Measurements from ENCODE around the gene PLEKHG4B.
"Not testable (repeated sequence)": the region's sequence is repeated elsewhere in the genome, so short reads cannot be mapped to it uniquely, and the experiment has no call there.

Gene PLEKHG4B

GRCh38 chr5:159448-160172, 67.6 kb downstream of the PLEKHG4B start:
- DNase-seq: no peak

- DNase-seq: no peak
These were observed 68.2 kb downstream of the PLEKHG4B start for GRCh38 chr5:160173-160510.

GRCh38 chr5:160921-161802, 69.2 kb downstream of the PLEKHG4B start:
- DNase-seq: no peak

- no peak for DNase-seq
These were observed 69.8 kb downstream of the PLEKHG4B start for GRCh38 chr5:161803-162110.

GRCh38 chr5:162190-162564, 70.2 kb downstream of the PLEKHG4B start:
- no peak for DNase-seq

- DNase-seq: no peak
These were observed 70.8 kb downstream of the PLEKHG4B start for GRCh38 chr5:162565-163337.

GRCh38 chr5:163338-163620, 71.3 kb downstream of the PLEKHG4B start:
- DNase-seq: no peak

- DNase-seq: no peak
These were observed 71.9 kb downstream of the PLEKHG4B start for GRCh38 chr5:163841-164240.

- DNase-seq: no peak
These were observed 72.3 kb downstream of the PLEKHG4B start for GRCh38 chr5:164244-164643.

- DNase-seq: not testable (repeated sequence)
These were observed 72.8 kb downstream of the PLEKHG4B start for GRCh38 chr5:164783-165182.

GRCh38 chr5:166441-167372, 74.7 kb downstream of the PLEKHG4B start:
- DNase-seq: no peak

GRCh38 chr5:167511-167910, 75.5 kb downstream of the PLEKHG4B start:
- no peak for DNase-seq

GRCh38 chr5:167982-168660, 76.2 kb downstream of the PLEKHG4B start:
- no peak for DNase-seq

- DNase-seq: no peak
These were observed 77.2 kb downstream of the PLEKHG4B start for GRCh38 chr5:169071-169727.

GRCh38 chr5:169728-170094, 77.7 kb downstream of the PLEKHG4B start:
- no peak for DNase-seq

GRCh38 chr5:170971-171800, 79.2 kb downstream of the PLEKHG4B start:
- DNase-seq: no peak

GRCh38 chr5:171801-172331, 79.9 kb downstream of the PLEKHG4B start:
- DNase-seq: no peak

- DNase-seq: no peak
These were observed 80.5 kb downstream of the PLEKHG4B start for GRCh38 chr5:172421-172820.

- DNase-seq: no peak
These were observed 80.9 kb downstream of the PLEKHG4B start for GRCh38 chr5:172841-173251.
